Activated CD8-positive, alpha-beta memory T cell treated with anti-CD3 and anti-CD28 coated beads for 1 hour (primary cell): Measurements from ENCODE around the gene SPARC.
"Not testable (repeated sequence)": the region's sequence is repeated elsewhere in the genome, so short reads cannot be mapped to it uniquely, and the experiment has no call there.

Experiments
- DNase-seq, 2 donors: peaks; one replicate each; pipeline ENCODE4 v3.0.0-alpha.2; 2020; ENCODE audit warnings: low read depth in 1 of 2; ENCODE audit errors: extremely low read depth in 1 of 2

Gene SPARC

GRCh38 chr5:151700820-151701219, 14.1 kb upstream of the SPARC start:
- no peak for DNase-seq

GRCh38 chr5:151700296-151700695, 13.6 kb upstream of the SPARC start:
- no peak for DNase-seq

- no peak for DNase-seq
Measured at GRCh38 chr5:151699071-151699901, 12.6 kb upstream of the SPARC start.

- DNase-seq = not testable (repeated sequence)
Measured at GRCh38 chr5:151698081-151698480, 11.4 kb upstream of the SPARC start.

GRCh38 chr5:151697452-151697851, 10.7 kb upstream of the SPARC start:
- DNase-seq = no peak

GRCh38 chr5:151696470-151697061, 9.9 kb upstream of the SPARC start:
- DNase-seq = no peak

- DNase-seq = no peak
Measured at GRCh38 chr5:151695464-151695863, 8.7 kb upstream of the SPARC start.

- DNase-seq = no peak
Measured at GRCh38 chr5:151694035-151694485, 7.3 kb upstream of the SPARC start.

GRCh38 chr5:151692312-151692711, 5.6 kb upstream of the SPARC start:
- no peak for DNase-seq

- DNase-seq = no peak
Measured at GRCh38 chr5:151691706-151692105, 5.0 kb upstream of the SPARC start.

- not testable (repeated sequence) for DNase-seq
Measured at GRCh38 chr5:151689591-151689990, 2.9 kb upstream of the SPARC start.

GRCh38 chr5:151688436-151688835, 1.7 kb upstream of the SPARC start:
- DNase-seq = no peak

- no peak for DNase-seq
Measured at GRCh38 chr5:151685749-151686673, 704 bp downstream of the SPARC start.

GRCh38 chr5:151684690-151685361, 1.9 kb downstream of the SPARC start:
- no peak for DNase-seq

- DNase-seq = no peak
Measured at GRCh38 chr5:151683986-151684588, 2.6 kb downstream of the SPARC start.

- DNase-seq = no peak
Measured at GRCh38 chr5:151683444-151683843, 3.3 kb downstream of the SPARC start.

- DNase-seq = no peak
Measured at GRCh38 chr5:151682751-151683331, 3.9 kb downstream of the SPARC start.

GRCh38 chr5:151682240-151682639, 4.5 kb downstream of the SPARC start:
- no peak for DNase-seq

- no peak for DNase-seq
Measured at GRCh38 chr5:151680944-151681427, 5.7 kb downstream of the SPARC start.

- DNase-seq = not testable (repeated sequence)
Measured at GRCh38 chr5:151680156-151680505, 6.6 kb downstream of the SPARC start.
